ENCODE results near the gene C16orf90. TPM values are rescaled to one million over a fixed set of nuclear protein-coding genes. Genes with fewer than 3 reads are reported as not detected.

C16orf90 gene
- total and polyA plus RNA-seq, 2 experiments from 2014 or later: not detected

GRCh38 chr16:3460585-3460984 lies 34.7 kb downstream of the C16orf90 start:
- Histone ChIP-seq H3K4me1 (ENCODE audit: insufficient read depth) (peaks cover 10% of the 10 kb centered on the region), H4K20me1 (ENCODE audit: insufficient read depth, poor library complexity, severe bottlenecking) (peaks cover 63% of the 10 kb centered on the region)
- WGBS (ENCODE audit: low lambda C conversion rate, missing lambda C conversion rate): 89% methylated on average over 8 of the region's 8 CpGs

GRCh38 chr16:3460121-3460520 lies 35.2 kb downstream of the C16orf90 start:
- no peak for TF ChIP-seq CTCF (IDR thresholded peaks at IDR 0.05; ENCODE audit: poor library complexity)
- no peak for TF ChIP-seq EZH2phosphoT487 (IDR thresholded peaks at IDR 0.05; ENCODE audit: low read depth, severe bottlenecking, unreplicated experiment)
- TF ChIP-seq EZH2 (IDR thresholded peaks at IDR 0.05; ENCODE audit: borderline replicate concordance): no peak
- Histone ChIP-seq H4K20me1 (ENCODE audit: insufficient read depth, poor library complexity, severe bottlenecking) (peaks cover 58% of the 10 kb centered on the region), H3K4me1 (ENCODE audit: insufficient read depth) (peaks cover 10% of the 10 kb centered on the region), H3K36me3 (replicated peaks; ENCODE audit: insufficient read depth, low read depth) (no peaks in the 10 kb centered on the region), H3K9me3 (ENCODE audit: low read depth) (no peaks in the 10 kb centered on the region), H3K9me2 (replicated peaks; ENCODE audit: insufficient read depth) (no peaks in the 10 kb centered on the region), H3K27me3 (no peaks in the 10 kb centered on the region), H3K27ac (peak overlapping the region; percentile 98), H3K4me3 (no peak overlapping the region), H3K4me2 (peak overlapping the region; percentile 91), H2AFZ (no peak overlapping the region), H3K79me2 (peaks cover 72% of the 10 kb centered on the region)
- WGBS (ENCODE audit: low lambda C conversion rate, missing lambda C conversion rate): 78% methylated on average over 7 of the region's 7 CpGs
- no peak for DNase-seq (ENCODE audit: low spot score)

More at GRCh38 chr16:3460585-3460984, 34.7 kb downstream of the C16orf90 start:
- Histone ChIP-seq H3K27ac (peak overlapping the region; percentile 29), H3K79me2 (peaks cover 77% of the 10 kb centered on the region), H3K4me3 (no peak overlapping the region), H3K27me3 (no peaks in the 10 kb centered on the region), H3K36me3 (replicated peaks; ENCODE audit: insufficient read depth, low read depth) (no peaks in the 10 kb centered on the region), H3K4me2 (peak overlapping the region; percentile 91), H2AFZ (no peak overlapping the region), H3K9me2 (replicated peaks; ENCODE audit: insufficient read depth) (no peaks in the 10 kb centered on the region), H3K9me3 (ENCODE audit: low read depth) (no peaks in the 10 kb centered on the region)
- DNase-seq (ENCODE audit: low spot score): no peak
- no peak for TF ChIP-seq EZH2 (IDR thresholded peaks at IDR 0.05; ENCODE audit: borderline replicate concordance)
- TF ChIP-seq EZH2phosphoT487 (IDR thresholded peaks at IDR 0.05; ENCODE audit: low read depth, severe bottlenecking, unreplicated experiment): no peak
- TF ChIP-seq CTCF (IDR thresholded peaks at IDR 0.05; ENCODE audit: poor library complexity): no peak

- Histone ChIP-seq H3K36me3 (replicated peaks; ENCODE audit: insufficient read depth, low read depth) (no peaks in the 10 kb centered on the region), H3K9me3 (ENCODE audit: low read depth) (no peaks in the 10 kb centered on the region), H3K4me3 (peak overlapping the region; percentile 0), H4K20me1 (ENCODE audit: insufficient read depth, poor library complexity, severe bottlenecking) (peaks cover 53% of the 10 kb centered on the region), H3K4me2 (peak overlapping the region; percentile 91), H3K9me2 (replicated peaks; ENCODE audit: insufficient read depth) (no peaks in the 10 kb centered on the region), H3K79me2 (peaks cover 66% of the 10 kb centered on the region), H2AFZ (no peak overlapping the region), H3K27ac (peak overlapping the region; percentile 98), H3K4me1 (ENCODE audit: insufficient read depth) (peaks cover 10% of the 10 kb centered on the region), H3K27me3 (no peaks in the 10 kb centered on the region)
- TF ChIP-seq EZH2 (IDR thresholded peaks at IDR 0.05; ENCODE audit: borderline replicate concordance) (no peak), CTCF (IDR thresholded peaks at IDR 0.05; ENCODE audit: poor library complexity) (no peak), EZH2phosphoT487 (IDR thresholded peaks at IDR 0.05; ENCODE audit: low read depth, severe bottlenecking, unreplicated experiment) (no peak)
- DNase-seq (ENCODE audit: low spot score): peak; percentile 51
- WGBS (ENCODE audit: low lambda C conversion rate, missing lambda C conversion rate): 35% methylated on average over 9 of the region's 9 CpGs
Measured at GRCh38 chr16:3459401-3460090, 35.7 kb downstream of the C16orf90 start.
